Esophagus (tissue), 2 donors: ENCODE data around the gene ABHD6. TPM values are rescaled to one million over a fixed set of nuclear protein-coding genes. Genes with fewer than 3 reads are reported as not detected.

Experiments used
- H3K27ac ChIP-seq, 2 donors: one replicate each; pipeline ENCODE4 v1.5.1; 2013; ENCODE audit warnings: low read depth in 2 of 2, mild to moderate bottlenecking in 2 of 2, inconsistent platforms in 1 of 2, low read length in 1 of 2, moderate library complexity in 1 of 2
- H3K27me3 ChIP-seq, 2 donors: one replicate each; pipeline ENCODE4 v1.6.1; 2013; ENCODE audit warnings: low read length in 2 of 2, control low read depth in 1 of 2, mild to moderate bottlenecking in 1 of 2; ENCODE audit not compliant: insufficient read depth in 2 of 2, control insufficient read depth in 1 of 2
- H3K36me3 ChIP-seq, 2 donors: one replicate each; pipeline ENCODE4 v1.6.1; 2013; ENCODE audit warnings: low read length in 1 of 2; ENCODE audit not compliant: control insufficient read depth in 2 of 2, insufficient read depth in 2 of 2
- H3K4me1 ChIP-seq, 2 donors: one replicate each; pipeline ENCODE4 v1.6.1; 2013; ENCODE audit warnings: low read length in 1 of 2; ENCODE audit not compliant: control insufficient read depth in 2 of 2, insufficient read depth in 2 of 2
- H3K4me3 ChIP-seq, 2 donors: one replicate each; pipeline ENCODE4 v1.5.1; 2013; ENCODE audit warnings: low read length in 2 of 2, mild to moderate bottlenecking in 2 of 2, low read depth in 1 of 2, moderate library complexity in 1 of 2
- H3K9me3 ChIP-seq, 2 donors: one replicate each; pipeline ENCODE4 v1.6.1; 2013; ENCODE audit warnings: mild to moderate bottlenecking in 2 of 2, low read depth in 1 of 2, low read length in 1 of 2, moderate library complexity in 1 of 2; ENCODE audit not compliant: control insufficient read depth in 2 of 2, insufficient read depth in 1 of 2
- WGBS, 2 donors: extraction: QIAGEN DNeasy Blood & Tissue Kit; methylation state at CpG; one replicate each; pipeline ENCODE4 v1.1.7; 2013; 5-methylcytosine and 5-hydroxymethylcytosine counted together
- polyA plus RNA-seq, 2 donors: library from polyadenylated mRNA; stranded (reverse); fragments of 200-250 nt; gene quantifications; one replicate each; pipeline ENCODE4 v1.2.3, GENCODE V29; 2013
- donor health status: healthy with polysubstance abuse.
- donor health status: Bipolar disorder and iron deficiency.

ABHD6 gene
- polyA plus RNA-seq, 2 donors, result 4.3 to 5.6 TPM

GRCh38 chr3:58250093-58250707 lies 12.6 kb downstream of the ABHD6 start:
- WGBS, 2 donors, result 84 to 90% methylated on average over 8 of the region's 8 CpGs
- no peak overlapping the region for H3K4me3 ChIP-seq
- H3K4me1 ChIP-seq, result peaks cover 0 to 3% of the 10 kb centered on the region in 2 donors
- H3K27ac ChIP-seq, result no peak overlapping the region
- no peaks in the 10 kb centered on the region for H3K27me3 ChIP-seq
- H3K36me3 ChIP-seq, result no peaks in the 10 kb centered on the region
- no peaks in the 10 kb centered on the region for H3K9me3 ChIP-seq

- Histone ChIP-seq H3K4me1 (no peaks in the 10 kb centered on the region), H3K27ac (no peak overlapping the region), H3K27me3 (no peaks in the 10 kb centered on the region), H3K36me3 (no peaks in the 10 kb centered on the region), H3K9me3 (no peaks in the 10 kb centered on the region), H3K4me3 (no peak overlapping the region)
- WGBS, 2 donors, result 68% methylated on average over 3 of the region's 3 CpGs
Measured at GRCh38 chr3:58251631-58252035, 14.0 kb downstream of the ABHD6 start.

GRCh38 chr3:58254144-58254543 lies 16.6 kb downstream of the ABHD6 start:
- Histone ChIP-seq H3K36me3 (peaks cover 5 to 7% of the 10 kb centered on the region in 2 donors), H3K4me3 (no peak overlapping the region), H3K27ac (no peak overlapping the region), H3K4me1 (no peaks in the 10 kb centered on the region), H3K27me3 (no peaks in the 10 kb centered on the region), H3K9me3 (no peaks in the 10 kb centered on the region)
- 85 to 92% methylated on average over 4 of the region's 4 CpGs for WGBS, 2 donors

- WGBS, 2 donors, result 80 to 90% methylated on average over 1 of the region's 1 CpG
- Histone ChIP-seq H3K4me3 (no peak overlapping the region), H3K27me3 (no peaks in the 10 kb centered on the region), H3K9me3 (no peaks in the 10 kb centered on the region), H3K4me1 (no peaks in the 10 kb centered on the region), H3K36me3 (peaks cover 8 to 11% of the 10 kb centered on the region in 2 donors), H3K27ac (no peak overlapping the region)
Measured at GRCh38 chr3:58256061-58256460, 18.5 kb downstream of the ABHD6 start.

- Histone ChIP-seq H3K4me3 (no peak overlapping the region), H3K4me1 (no peaks in the 10 kb centered on the region), H3K9me3 (no peaks in the 10 kb centered on the region), H3K27me3 (no peaks in the 10 kb centered on the region), H3K36me3 (peaks cover 8 to 11% of the 10 kb centered on the region in 2 donors), H3K27ac (no peak overlapping the region)
- 94 to 95% methylated on average over 4 of the region's 4 CpGs for WGBS, 2 donors
Measured at GRCh38 chr3:58256511-58256910, 18.9 kb downstream of the ABHD6 start.

- Histone ChIP-seq H3K4me3 (no peak overlapping the region), H3K27me3 (no peaks in the 10 kb centered on the region), H3K4me1 (no peaks in the 10 kb centered on the region), H3K27ac (no peak overlapping the region), H3K9me3 (no peaks in the 10 kb centered on the region), H3K36me3 (peaks cover 8 to 11% of the 10 kb centered on the region in 2 donors)
- 90 to 92% methylated on average over 10 of the region's 10 CpGs for WGBS, 2 donors
Measured at GRCh38 chr3:58258392-58259055, 20.9 kb downstream of the ABHD6 start.

GRCh38 chr3:58260261-58260731 lies 22.7 kb downstream of the ABHD6 start:
- H3K4me1 ChIP-seq, result no peaks in the 10 kb centered on the region
- WGBS, 2 donors, result 78 to 84% methylated on average over 6 of the region's 6 CpGs
- H3K9me3 ChIP-seq, result no peaks in the 10 kb centered on the region
- H3K36me3 ChIP-seq, result peaks cover 8 to 11% of the 10 kb centered on the region in 2 donors
- no peak overlapping the region for H3K27ac ChIP-seq
- no peaks in the 10 kb centered on the region for H3K27me3 ChIP-seq
- no peak overlapping the region for H3K4me3 ChIP-seq

- Histone ChIP-seq H3K27ac (no peak overlapping the region), H3K9me3 (no peaks in the 10 kb centered on the region), H3K4me1 (no peaks in the 10 kb centered on the region), H3K27me3 (no peaks in the 10 kb centered on the region), H3K4me3 (no peak overlapping the region), H3K36me3 (peaks cover 8 to 11% of the 10 kb centered on the region in 2 donors)
- WGBS, 2 donors, result 85 to 88% methylated on average over 6 of the region's 6 CpGs
Measured at GRCh38 chr3:58260733-58261132, 23.1 kb downstream of the ABHD6 start.

GRCh38 chr3:58261954-58262666 lies 24.5 kb downstream of the ABHD6 start:
- WGBS, 2 donors, result 85 to 91% methylated on average over 3 of the region's 3 CpGs
- no peaks in the 10 kb centered on the region for H3K4me1 ChIP-seq
- no peak overlapping the region for H3K27ac ChIP-seq
- no peaks in the 10 kb centered on the region for H3K9me3 ChIP-seq
- no peaks in the 10 kb centered on the region for H3K27me3 ChIP-seq
- no peak overlapping the region for H3K4me3 ChIP-seq
- peaks cover 8 to 11% of the 10 kb centered on the region in 2 donors for H3K36me3 ChIP-seq
